ENCODE data around the gene CELF4.
A peak's percentile ranks its signal among the peaks of the same experiment; 100 is the strongest.

CELF4 gene

GRCh38 chr18:37497853-37498518, 67.6 kb downstream of the CELF4 start:
- DNase-seq, result no peak

DNA sequence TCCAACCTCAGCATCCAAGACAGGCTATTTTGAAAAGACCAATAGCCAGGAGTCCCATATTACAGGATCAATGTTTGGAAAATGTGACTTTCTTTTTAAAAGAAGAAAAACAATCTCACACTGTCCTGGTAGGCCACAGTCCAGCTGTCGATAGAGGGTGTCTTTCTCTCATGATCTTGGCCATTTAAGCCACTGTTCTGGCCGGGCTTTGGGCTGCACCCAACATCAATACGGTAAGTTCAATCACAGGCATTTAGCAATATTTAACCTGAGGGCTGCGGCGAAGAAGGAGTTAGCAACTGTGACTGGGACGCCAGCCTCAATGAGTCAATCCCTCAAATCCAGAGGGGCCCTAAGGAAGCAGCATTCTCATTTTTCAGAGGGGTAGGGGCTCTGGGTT, 69.0 kb downstream of the CELF4 start:
- no peak for DNase-seq

- no peak for DNase-seq
Measured at GRCh38 chr18:37495354-37495753, 70.2 kb downstream of the CELF4 start.

DNA sequence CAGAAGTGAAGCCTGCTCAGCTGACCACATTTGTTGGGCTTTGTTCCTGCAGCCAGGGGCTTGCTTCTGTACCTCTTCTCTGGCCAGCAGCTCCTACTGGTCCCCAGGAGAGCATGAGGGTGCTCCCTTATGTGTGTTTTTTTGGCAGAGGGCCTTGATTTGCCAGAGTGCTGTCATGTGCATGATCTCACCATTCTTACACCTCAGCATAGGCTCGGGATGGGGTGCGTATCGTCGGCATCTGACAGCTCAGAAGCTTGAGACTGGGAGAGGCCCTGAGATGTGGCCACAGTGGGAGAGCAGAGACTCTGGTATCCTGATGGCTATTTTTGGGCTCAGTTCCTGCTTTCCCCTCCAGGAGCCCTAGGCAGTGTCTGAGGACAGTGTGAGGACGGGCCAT, 71.2 kb downstream of the CELF4 start:
- no peak for DNase-seq

GRCh38 chr18:37493352-37493935, 72.2 kb downstream of the CELF4 start:
- DNase-seq, result no peak

DNA sequence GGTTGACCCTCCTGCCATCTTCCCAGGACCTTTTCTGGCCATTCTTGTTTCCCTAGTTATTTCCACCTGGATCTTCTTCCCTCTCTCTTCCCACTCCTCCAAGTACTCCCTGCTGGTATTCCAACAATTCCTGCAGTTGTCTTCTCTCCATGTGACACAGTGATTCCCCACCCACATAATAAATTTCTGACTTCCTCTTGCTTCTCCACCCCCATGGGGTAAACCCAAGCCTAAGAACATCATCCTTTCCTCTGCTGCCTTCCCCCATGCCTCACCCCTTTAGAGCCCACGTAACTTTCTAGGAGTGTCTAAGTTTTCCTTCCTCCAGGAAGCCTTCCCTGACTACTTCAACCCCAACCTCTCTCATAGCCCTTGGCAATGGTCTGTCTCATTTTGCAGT, 72.6 kb downstream of the CELF4 start:
- DNase-seq, result no peak

DNA sequence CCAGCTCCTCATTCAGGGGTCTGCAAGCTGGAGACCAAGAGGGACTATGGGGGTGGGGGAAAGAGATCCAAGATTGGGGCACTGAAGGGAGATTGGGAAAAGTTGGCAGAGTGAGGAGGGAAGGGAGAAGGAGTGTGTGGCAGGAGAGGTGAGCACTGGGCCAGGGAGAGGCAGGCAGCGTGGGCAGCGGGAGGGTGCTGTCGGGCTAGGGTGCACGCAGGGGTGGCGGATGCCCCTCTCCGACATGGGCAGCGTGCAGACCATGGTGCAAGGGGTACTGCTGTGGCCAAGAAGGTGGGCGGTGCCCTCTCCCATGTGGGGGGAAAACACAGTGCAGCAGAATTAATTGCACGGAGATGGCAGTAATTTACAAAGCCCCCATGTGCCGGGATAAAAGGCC, 74.1 kb downstream of the CELF4 start:
- DNase-seq, result no peak

GRCh38 chr18:37489998-37490397, 75.6 kb downstream of the CELF4 start:
- no peak for DNase-seq

DNA sequence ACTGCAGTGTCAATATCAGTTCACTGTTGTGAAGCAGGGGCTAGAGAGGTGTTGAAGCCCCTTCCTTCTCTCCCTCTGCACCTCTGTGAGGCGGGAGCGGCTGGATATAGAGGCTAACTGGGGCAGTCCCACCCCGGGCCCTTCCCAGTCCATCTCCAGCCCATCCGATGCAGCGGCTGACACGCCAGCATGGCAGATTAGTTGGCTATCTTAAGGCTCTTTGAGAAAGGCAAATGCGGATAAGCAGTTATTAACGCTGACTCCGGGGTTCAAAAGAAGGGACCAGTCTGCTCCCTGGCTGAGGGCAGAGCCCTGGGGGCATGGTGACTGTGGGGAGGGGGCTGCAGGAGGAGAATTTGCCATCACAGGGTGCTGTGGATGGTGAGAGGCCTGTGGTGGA, 76.6 kb downstream of the CELF4 start:
- DNase-seq, result no peak

GRCh38 chr18:37487400-37487867, 78.2 kb downstream of the CELF4 start:
- DNase-seq, result no peak

DNA sequence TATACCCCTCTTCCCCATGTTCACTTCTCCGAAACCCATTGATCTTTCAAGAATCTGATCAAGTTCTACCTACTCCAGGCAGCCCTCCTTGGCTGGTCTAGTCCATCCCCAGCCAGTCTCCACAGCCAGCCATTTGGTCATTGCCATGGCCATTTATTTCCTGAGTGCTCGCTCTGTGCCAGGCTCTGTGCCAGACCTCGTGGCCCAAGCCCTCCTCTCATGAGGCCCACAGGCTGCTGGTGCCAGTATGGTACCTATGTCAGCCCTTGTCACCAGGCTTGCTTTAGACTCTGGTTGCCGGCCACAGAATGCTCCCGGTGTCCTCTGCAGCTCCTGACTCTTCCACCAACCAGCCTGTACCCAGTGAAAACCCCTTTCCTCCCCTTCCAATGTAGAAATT, 78.8 kb downstream of the CELF4 start:
- DNase-seq, result no peak

DNA sequence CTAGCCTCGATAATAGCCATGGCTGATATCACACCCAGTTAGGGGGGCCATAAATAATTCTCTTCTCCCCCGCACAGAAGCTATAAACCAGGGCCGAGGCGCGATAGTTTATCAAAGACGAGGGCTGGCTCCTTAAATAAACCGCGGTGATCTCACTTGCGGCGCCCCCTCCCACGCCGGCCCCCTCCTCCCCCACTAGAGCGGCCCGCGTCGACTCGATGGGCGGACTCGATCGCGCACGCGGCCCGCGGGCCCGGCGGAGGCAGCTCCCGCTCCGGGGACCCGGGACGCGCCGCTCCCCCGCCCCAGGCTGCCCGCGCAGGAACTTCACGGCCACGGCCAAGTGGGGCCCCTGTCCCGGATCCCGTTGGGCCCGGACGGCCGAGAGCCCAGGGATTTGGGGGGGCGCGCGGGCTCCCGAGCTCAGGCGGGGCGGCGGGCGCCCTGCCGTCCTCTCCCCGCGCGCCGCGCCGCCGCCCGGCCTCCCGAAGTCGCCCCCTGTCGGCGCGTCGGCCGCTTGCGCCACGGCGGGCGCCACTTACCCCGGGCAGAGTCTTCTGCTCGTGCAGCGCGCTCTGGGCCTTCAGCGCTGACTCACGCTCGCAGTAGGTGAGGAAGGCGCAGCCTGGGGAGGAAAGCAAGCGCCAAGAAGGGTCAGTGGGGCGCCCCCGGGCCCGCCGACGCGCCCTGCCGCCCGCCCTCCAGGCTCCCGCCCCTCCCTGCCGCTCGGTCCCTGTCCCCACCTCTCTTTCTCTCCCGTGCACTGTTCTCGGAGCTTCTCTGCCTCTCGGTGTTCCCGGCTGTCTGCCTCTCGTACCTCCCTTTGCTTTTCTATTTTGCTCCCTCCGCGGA, 80.4 kb downstream of the CELF4 start:
- DNase-seq, result peak in 11 of 58 donors; percentile 6 to 61 (median 38)

GRCh38 chr18:37483984-37484819, 81.4 kb downstream of the CELF4 start:
- DNase-seq, result no peak

GRCh38 chr18:37483221-37483971, 82.2 kb downstream of the CELF4 start:
- no peak for DNase-seq

DNA sequence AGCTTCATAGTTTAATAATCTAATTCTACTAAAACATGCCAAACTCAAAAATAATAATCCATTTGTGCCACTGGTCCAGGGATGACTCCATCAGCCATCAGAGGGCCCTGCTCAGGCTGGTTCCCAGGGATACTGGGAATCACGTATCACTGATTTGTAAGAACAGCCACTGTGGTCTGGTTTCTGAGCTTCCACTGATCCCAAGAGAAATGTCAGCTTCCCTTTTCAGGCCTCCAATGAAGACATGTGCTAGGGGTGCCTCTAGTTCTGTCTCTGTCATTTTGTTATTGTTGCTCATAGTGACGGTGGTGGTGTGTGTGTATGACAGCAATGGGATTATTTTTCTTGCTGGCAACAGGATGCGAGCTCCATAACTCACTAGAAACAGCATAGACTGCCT, 83.2 kb downstream of the CELF4 start:
- peak in 1 of 58 donors; percentile 17 for DNase-seq

DNA sequence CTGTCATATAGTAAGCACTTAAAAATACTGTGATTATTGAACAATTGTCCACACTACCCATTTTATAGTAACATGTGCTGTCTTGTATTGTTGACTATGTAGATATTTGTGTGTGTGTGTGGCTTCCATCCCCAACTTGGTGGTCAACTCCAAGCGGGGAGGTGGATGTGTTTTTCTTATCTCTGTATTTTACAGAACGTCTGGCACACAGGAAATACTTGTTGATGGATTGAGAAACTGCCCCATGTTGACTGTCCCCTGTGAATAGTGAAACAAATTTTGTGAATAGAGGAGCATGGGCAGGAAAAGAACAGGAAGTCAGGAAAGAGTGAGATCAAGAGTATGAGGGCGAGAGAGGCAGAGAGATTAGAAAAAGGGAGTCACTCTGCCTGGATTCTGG, 83.6 kb downstream of the CELF4 start:
- DNase-seq, result no peak

- DNase-seq, result no peak
Measured at GRCh38 chr18:37481491-37481890, 84.1 kb downstream of the CELF4 start.

GRCh38 chr18:37481072-37481471, 84.5 kb downstream of the CELF4 start:
- no peak for DNase-seq

GRCh38 chr18:37476611-37477295, 88.8 kb downstream of the CELF4 start:
- DNase-seq, result no peak

- DNase-seq, result peak in 12 of 58 donors; percentile 7 to 55 (median 18)
Measured at GRCh38 chr18:37476182-37476581, 89.4 kb downstream of the CELF4 start.
